ENCODE data around the gene ARPC5.

- TF ChIP-seq POLR2A (IDR thresholded peaks at IDR 0.05): no peak
- TF ChIP-seq CTCF (IDR thresholded peaks at IDR 0.05): no peak
- TF ChIP-seq EP300 (IDR thresholded peaks at IDR 0.05): no peak
Measured at GRCh38 chr1:183596500-183596899, 39.1 kb downstream of the ARPC5 start.

All from tibial nerve (tissue), 4 donors.